Cerebellar cortex (tissue), 1 donor: ENCODE measurements around the gene GALNT7.

Experiments used
- DNase-seq: peaks from one replicate; pipeline ENCODE4 v3.0.0-alpha.2; 2015; ENCODE audit warnings: low spot score

GALNT7 gene

DNA sequence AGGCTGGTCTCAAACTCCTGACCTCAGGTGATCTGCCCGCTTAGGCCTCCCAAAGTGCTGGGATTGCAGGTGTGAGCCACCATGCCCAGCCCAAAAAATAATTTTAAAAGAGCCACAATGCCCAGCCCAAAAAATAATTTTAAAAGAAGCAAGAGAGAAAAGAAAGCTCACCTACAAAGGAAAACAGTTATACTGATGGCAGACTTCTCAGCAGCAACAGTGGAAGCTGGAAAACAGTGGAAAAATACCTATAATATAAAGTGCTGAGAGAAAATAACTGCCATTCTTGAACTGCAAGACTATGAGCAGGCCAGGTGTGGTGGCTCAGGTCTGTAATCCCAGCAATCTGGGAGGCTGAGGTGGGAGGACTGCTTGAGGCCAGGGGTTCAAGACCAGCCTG, 178.9 kb downstream of the GALNT7 start:
- no peak for DNase-seq

- no peak for DNase-seq
Measured at GRCh38 chr4:173357939-173358338, 189.3 kb downstream of the GALNT7 start.

DNA sequence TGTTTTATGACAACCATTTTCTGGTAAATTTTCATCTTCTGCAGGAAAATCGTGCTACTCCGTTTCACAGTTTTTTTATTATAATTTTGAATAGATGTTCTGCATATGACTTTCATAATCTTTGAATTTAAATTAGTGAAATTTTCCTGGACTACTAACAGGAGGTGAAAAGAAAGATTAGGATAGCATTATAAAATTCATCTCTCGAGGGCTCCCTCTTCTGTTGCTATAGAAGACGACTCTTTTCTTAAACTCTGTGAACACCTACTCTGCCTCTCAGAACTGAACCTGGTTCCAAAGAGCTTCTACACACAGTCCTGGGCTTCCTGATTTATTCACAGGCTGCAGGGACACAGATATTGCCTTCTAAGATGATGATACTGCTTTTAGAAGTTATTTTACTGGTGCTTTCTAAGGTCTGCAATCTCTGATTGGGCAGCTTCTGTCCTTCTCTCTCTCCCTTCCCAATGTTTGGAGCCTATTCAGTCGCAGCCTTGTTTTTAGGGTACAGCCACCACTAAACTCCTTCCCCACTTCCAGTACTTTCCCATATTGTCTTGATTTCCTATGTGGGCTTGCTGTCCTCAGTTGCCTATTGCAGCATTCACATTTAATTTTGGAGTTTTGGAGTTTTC, 192.1 kb downstream of the GALNT7 start:
- peak; percentile 19 for DNase-seq

GRCh38 chr4:173362666-173363065, 194.1 kb downstream of the GALNT7 start:
- peak; percentile 55 for DNase-seq

DNA sequence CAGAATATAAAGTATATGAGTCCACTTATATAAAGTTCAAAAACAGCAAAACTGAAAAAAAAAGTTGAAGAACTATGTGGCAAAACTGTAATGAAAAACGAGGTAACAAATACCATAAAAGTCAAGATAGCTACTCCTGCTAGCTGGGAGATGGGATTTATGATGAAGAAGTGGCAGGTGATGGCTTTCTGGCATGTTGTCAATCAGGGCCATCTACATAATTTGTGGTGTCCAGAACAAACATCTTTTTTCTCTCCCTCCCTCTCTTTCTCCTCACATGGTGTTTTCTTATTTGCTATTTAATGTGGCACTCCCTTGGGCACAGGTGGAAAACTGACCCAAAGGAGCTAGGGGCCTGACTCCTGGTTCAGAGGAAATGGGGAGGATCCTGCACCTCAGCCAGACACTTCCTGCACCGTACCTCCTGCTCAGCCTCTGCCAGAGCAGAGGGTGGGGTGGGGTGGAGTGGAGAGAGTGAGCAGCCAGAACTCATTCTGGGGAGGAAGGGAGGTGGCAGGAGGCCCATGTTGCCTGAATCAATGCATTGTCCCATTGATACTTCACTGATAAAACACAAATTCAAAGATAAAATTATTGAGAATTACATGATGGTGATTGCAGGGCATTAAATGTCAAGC, 196.9 kb downstream of the GALNT7 start:
- no peak for DNase-seq

GRCh38 chr4:173367285-173367684, 198.7 kb downstream of the GALNT7 start:
- peak; percentile 23 for DNase-seq

GRCh38 chr4:173367946-173368345, 199.3 kb downstream of the GALNT7 start:
- peak; percentile 17 for DNase-seq

DNA sequence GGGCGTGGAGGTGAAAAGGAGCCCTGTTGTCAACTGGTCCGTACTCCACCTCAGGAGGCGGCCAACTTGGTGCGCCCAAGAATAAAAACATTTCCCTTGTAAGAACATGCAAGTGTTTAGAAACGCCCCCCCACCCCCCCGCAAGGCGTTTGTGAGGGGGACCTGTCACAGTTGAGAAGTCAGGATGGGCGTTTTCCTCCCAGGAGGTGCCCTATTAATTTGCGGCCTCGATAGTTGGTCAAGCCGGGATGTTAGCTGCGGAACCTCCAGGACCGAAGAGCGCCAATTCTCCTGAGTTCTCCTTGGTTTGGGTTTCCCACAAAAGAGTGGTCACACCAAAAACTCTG, 201.5 kb downstream of the GALNT7 start:
- no peak for DNase-seq

- DNase-seq: peak; percentile 98
Measured at GRCh38 chr4:173370477-173371291, 202.1 kb downstream of the GALNT7 start, which contains the start of gene SAP30. TSS of gene SAP30 (plus strand) at chr4:173370954. CDS start at chr4:173371183, 229 bp downstream.

GRCh38 chr4:173371292-173372192, 202.9 kb downstream of the GALNT7 start:
- DNase-seq: peak; percentile 80
